GM21786 (cell line): Measurements from ENCODE around the gene BTBD10.

Experiments used
- ATAC-seq: cut with Tn5 transposase; IDR thresholded peaks from one replicate; pipeline ENCODE4 v1.9.1; 2021; ENCODE audit not compliant: unreplicated experiment

The BTBD10 gene

DNA sequence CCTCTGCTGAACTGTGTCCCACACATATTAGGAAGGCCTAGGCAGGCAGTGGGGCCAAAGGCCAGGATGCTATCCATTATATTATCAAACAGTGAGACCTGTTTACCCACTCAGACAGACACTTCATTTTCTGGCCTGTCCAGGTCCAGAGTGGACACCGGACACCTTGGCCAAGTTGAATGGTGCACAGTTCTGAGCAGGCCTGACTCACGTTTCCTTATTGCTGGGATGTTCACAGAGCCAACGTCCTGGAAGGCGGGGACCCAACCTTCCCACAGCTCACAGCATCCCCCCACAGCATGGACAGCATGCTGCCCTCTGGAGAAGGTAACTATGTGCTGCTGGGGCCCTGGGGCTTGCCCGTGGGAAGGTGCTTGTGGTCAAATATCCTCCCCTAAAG lies 86.6 kb downstream of the BTBD10 start:
- ATAC-seq: no peak

DNA sequence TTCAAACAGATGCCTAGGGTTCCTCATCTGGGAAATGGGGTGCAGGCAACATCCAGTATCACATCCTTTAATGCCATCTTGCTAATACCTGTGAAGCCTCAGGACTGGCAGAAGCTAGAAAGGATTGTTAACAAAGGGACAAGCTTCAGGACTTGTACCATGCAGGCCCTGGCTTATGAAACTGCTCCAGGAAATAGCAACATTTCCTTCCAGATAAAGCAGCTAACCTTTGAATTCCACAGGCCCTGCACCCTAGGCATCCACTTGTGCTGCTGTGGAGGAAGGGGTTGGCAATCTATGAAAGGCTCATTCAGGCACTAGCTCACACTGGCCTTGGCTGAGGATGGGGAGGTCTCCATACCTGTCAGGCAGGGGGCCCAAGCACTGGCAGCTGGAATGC lies 87.2 kb downstream of the BTBD10 start:
- no peak for ATAC-seq

DNA sequence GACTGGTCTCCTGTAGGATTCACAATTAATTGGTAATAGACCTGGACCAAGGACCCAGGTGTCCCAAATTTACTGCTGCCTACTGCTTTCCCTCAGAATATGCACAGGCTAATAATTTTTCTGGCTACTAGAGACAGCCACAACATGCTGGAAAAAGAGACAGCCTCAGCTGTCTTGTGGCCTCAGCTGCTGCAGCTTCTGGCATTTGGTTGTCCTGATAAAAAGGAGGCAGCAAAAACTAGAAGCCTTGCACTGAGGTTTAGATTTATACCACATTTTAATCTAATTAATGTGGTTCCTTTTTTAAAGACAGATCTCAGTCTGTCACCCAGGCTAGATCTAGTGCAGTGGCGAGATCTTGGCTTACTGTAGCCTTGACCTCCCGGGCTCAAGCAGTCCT lies 89.8 kb downstream of the BTBD10 start:
- no peak for ATAC-seq

DNA sequence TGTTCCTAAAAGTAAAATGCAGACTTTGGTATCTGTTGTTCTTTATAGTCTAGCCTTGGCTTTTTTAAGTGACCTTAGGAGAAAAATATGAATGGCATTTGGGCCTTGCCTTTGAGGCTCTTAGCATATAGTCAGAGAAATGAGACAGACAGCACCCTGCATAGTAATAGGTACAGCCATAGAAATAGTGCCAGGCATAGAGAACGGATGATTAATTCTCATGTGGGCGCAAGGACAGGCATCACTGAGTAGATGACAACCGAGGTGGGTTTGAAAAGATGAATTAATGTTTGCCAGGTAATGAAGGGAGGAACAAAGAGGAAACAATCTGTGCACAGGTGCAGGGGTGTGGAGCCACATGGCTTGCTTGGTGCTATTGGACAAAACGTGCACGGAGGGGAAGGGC lies 95.0 kb downstream of the BTBD10 start:
- no peak for ATAC-seq

DNA sequence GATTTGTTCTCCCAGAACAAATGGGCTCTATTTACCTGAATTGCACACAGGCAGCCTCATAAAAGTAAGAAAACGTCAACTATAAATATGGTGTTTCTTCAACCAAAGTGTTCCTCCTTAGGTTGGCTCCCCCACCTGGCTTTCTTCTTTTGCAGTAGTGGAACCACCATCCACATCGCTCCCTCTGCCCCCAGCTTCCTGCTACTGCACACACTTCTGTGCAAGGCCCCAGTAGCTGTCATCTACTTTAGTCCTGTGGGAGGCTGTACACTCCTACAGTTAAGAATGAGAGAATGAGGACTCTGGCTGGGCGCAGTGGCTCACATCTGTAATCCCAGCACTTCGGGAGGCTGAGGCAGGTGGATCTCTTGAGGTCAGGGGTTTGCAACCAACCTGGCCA lies 95.9 kb downstream of the BTBD10 start:
- no peak for ATAC-seq

DNA sequence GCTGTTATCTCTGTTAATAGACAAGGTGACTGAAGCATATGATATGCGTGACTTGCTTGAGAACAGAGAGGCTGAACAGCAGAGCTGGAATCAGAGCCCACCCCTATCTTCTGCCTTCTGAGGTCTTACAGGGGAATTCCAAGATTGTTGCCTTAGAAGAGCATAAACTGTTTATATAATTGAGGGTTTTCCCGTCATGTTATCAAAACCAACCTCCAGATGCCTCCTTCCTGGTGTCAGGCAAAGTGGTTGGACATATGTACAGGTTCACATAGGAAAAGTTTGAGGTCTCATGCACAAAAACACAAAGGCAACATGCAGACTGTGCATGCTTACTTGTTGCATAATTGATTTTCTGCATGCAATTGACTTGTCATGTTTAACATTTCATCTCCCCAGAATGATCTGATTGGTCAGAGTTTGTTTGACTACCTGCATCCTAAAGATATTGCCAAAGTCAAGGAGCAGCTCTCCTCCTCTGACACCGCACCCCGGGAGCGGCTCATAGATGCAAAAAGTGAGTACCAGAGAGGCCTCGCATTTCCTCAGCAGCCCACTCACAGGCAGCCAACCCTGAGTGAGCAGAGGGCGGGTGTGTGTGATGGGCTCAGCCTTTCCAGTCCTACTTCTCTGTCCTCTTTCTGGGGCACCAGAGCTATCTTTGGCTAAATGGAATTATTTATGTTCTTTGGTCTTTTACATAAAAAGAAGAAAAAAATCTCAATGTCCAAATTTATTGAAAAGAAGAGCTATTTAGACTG lies 96.6 kb downstream of the BTBD10 start:
- no peak for ATAC-seq

DNA sequence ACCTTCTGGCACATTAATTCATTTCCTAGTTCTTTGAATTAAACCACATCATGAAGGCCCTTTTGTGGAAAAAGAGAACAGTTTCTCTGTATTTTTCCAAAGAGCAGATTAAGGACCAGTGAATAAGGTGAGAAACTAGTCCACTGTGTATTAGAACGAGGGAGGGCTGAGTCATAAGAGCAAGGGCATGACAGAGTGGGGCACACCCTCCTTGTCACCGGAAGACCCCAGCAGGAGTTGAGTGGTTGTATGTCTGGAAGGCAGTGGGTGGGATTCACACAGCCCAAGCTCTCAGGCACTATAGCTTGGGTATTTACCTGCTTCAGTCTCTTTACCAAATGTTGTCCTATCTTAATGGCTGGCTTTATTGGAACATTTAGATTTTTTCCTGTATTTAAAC lies 98.6 kb downstream of the BTBD10 start:
- ATAC-seq: no peak

DNA sequence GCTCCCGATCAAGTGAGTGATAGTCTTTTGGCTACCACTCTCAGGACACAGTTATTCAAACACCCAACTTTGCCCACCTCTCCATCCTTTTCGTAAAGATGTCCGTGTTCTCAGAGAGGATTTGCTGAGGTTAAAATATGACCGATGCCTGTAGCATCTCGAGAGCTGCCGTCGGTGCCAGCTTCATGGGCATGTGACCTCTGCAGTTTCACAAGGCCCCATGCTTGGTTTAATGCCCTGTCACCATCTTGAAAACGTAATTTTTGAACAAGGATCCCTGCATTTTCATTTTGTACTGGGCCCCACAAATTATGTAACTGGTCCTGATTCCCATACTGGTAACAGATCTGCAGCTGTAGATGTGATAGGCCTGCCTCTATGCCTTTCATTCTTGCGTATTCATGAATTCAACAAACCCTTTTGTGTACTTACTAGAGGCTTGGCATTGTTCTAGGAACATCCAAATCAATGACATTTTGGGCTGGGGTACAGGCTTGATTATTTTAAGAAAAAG lies 100.4 kb downstream of the BTBD10 start:
- no peak for ATAC-seq

DNA sequence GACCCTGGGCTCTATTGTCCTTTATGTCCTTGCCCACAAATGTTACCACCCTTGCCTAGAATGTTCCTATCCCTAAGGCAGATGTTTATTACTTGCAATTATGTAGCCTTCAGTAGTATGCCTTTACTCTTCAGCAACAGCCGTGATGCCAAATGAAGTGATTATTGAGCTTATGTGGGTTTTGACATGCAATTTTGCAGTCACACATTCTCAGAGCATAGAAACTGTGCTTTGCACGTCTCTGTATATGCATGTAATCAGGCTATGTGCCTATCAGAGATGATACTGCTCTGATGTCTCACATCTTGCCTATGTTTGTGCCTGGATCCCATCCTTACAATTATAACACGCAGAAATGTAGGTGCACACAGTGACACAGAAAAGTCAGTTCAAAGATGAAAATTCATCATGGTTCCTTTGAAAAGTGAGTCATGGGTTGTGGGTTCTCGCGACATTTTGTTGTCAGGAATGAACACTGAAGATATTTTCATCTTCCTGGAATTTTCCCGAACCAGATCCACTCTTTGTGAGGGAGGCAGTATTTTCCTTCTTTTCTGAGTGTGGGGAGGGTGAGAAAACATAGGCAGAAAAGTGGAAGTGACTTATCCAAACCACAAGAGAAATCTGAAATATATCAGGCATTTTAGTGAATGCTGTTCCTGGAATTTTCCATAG lies 104.3 kb downstream of the BTBD10 start:
- no peak for ATAC-seq

DNA sequence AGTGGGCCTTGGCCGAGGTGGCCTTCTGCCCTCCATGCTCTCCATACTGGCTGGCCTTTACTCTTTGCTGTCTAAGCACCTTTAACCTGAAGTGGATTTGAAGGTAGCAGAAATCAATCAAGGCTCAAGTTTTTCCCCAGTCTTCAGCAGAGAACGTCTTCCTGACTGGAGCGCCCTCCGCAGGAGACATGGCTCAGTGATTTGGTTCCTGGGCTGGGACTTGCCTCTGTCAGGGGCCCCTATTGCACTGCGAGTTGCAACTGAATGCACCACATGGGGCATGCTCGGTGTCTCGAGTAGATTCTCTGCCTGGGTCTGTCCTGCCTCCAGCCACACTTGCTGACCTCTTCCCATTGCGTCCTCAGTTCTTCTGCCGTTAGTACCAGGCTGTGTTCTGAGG lies 105.8 kb downstream of the BTBD10 start:
- ATAC-seq: no peak

DNA sequence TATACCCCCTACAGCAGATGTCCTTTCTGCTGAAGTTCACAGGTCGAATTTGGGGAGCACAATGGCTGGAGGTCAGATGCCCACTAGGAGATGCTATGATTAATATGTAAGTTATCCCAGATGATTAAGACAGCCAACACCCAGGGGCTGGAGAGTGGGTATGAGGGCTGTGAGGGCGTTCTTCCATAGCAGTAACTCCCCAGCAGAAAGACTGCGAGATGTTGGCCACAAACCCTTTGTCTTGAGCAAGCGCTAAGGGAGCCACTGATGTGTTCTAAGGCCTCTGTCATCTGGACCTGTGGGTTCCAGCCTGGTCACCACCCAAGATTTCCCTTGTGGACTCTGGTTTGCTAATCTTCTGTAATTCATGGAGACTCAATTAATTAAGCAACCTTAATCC lies 107.8 kb downstream of the BTBD10 start:
- no peak for ATAC-seq

DNA sequence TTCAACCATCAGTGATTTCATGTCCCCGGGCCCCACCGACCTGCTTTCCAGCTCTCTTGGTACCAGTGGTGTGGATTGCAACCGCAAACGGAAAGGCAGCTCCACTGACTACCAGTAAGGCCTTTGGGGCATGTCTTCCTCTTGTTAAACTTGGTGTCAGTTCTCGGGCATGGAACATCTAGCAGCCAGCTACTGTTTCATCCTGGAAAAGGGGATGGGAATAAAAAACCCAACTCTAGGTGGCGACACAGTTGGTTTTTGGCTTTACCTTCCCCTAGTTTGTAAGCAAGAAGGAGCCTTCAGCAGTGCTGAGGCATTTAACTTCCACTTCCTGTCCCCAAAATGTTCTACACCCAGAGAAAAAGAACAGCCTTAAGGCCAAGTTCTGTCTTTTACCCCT lies 108.7 kb downstream of the BTBD10 start:
- no peak for ATAC-seq

DNA sequence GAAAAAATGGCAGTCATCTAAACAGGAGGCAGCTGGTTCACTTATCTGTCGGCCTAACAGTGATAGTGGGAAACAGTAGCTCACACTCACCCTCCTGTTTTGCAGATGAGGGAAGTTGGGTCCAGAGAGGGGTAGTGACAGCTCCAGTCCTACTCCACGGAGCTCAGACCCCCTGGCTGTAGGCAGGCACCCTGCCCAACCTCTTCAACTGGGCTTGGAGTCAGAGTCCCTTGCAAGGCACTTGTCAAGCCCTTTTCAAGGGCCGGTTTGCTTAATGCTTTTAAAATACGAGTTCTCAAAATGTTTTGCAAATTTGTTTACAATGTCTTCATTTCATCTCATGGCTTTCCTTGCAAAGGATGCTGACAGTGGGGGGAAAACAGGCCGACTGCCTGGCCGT lies 110.3 kb downstream of the BTBD10 start:
- no peak for ATAC-seq

DNA sequence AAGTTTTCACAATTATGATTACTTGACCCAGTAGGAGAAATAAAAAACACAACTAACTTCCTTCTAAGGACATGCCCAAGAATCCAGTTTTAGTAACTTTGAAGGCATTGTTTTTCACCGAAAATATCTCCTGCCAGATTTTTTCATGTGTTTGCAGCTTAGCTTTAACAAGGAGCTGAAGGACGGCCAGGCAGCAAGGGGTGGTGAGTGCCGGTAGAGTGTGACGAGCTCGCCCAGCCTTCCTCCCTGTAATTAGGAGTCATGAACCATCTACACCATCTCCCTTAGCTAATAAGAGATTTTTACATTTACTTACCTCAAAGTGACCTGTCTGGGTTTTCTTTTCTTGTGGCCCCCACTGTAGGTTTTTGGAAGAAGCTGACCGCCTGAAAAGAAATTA lies 113.4 kb downstream of the BTBD10 start:
- ATAC-seq: no peak

DNA sequence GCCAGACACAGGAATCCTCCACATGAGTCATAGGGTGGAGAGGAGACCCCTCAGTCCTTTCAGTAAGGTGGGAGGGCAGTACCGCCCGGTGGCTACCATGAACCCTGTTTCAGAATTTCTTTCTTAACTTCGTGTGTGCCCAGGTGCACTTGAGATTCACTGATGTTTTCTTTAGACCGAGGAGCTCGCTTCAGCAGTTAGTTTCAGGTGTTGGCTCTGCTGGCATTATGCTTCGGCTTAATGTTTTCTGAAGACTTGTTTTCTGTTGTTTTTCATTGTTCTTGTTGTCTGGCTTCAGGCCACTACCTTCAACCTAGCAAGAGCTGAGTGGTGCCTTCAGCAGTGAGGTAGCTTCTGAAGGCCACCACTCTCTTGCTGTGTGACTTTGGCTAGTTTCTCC lies 114.0 kb downstream of the BTBD10 start:
- no peak for ATAC-seq

DNA sequence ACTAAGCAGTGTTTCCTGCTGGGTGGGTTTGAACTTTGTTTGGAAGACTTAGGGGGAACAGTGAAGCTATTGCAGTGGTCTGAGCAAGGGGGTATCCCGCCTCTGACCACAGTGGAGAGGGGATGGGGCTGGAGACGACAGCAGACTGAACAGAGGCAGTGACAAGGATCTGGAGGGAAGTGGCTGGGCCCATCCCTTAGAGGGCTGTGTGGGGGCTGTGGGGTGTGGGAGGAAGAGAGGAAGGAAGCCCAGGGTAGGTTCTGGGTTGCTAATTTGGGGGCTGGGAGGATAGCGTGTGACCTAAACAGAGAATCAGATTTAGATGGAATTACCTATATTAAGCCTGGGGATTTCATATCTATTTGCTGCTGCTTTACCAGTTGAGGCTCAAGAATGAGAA lies 114.7 kb downstream of the BTBD10 start:
- no peak for ATAC-seq

DNA sequence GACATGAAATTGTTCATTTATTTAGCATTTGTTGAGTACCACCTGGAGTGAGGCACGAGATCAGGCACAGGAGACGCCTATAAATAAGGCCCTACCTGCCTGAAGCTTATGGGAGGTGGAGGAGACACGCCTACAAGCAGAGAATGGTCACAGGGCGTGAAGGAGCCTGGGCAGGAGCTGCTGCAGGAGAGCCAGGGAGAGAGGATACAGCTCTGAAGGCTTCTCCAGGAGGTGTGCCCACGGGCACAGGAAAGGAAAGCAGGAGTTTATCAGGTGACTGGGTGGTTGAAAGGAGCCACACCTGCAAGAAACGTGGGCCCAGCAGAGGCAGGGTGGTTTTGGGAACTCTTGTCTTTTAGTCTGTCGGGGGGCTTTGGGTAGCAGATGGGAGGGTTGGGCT lies 115.1 kb downstream of the BTBD10 start:
- no peak for ATAC-seq

DNA sequence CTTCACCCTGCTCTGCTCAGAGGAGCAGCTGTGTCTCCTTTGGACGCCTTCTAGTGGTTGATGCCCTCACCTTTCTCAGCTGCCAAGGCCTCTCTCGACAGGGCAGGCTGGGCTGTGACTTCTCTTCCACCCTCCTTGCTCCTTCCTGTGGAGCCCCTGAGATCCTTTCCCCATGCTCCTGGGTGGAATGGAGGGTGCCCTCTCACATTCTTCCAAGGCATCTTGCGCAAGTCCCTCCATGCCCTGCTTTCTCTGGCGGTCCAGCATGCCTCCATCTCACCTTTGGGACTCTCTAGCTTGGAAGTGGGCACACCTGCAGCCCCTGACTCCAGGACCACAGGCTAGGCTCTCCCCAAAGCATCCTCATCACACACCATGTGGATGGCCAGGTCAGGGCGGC lies 116.6 kb downstream of the BTBD10 start:
- no peak for ATAC-seq

DNA sequence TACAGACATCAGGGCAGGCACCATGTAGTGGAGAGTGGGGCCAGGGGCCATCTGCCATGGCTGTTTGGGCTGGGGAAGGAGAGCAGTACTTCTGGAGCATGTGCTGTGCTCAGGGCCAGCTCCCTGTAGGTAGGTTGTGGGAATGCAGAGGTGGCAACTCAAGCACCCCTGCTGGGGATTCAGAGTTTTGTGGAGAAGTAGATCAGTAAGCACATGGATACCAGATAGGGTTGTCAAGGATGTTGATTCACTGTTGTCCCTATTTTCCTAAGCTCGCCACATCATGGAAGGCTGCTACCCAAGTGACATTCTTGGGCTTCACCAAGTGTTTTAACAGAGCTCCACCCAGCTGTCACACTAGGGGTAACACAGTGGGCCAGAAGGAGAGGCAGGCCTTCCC lies 118.2 kb downstream of the BTBD10 start:
- ATAC-seq: no peak

DNA sequence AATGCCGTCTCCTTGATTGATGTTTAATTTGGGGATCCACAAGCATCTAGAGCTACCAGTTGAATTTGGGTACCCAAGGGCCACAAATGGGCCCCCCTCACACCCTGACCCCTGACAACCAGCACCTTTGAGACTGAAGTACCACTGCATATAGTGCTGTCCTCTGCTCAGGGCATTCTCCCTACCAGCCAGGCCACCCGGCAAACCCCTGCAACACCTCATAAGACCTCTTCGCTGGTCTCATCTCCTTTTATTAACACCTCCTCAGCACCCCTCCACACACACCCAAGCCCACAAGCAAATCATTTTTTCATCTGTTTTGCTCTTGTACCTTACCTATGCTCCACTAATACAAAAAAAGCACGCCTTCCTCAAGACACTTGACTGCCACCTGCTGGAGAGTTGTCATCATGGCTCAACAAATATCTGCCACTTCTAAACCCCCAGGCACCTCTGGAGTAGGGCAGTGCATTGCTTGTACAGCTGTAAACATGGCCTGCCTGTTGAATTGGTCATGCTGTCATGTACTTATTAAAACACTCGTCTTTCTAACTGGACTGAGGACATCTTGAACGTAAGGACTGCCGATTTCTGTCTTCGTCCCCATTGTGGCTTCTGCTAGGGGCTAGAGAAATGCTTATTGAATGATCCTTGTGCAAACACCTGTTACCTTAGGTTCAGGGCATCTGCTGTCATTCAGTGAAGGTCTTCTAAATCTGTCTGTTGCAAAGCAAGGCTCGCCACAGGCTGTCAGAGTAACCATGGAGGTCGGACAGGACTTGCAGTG lies 118.9 kb downstream of the BTBD10 start:
- ATAC-seq: peak; percentile 40

DNA sequence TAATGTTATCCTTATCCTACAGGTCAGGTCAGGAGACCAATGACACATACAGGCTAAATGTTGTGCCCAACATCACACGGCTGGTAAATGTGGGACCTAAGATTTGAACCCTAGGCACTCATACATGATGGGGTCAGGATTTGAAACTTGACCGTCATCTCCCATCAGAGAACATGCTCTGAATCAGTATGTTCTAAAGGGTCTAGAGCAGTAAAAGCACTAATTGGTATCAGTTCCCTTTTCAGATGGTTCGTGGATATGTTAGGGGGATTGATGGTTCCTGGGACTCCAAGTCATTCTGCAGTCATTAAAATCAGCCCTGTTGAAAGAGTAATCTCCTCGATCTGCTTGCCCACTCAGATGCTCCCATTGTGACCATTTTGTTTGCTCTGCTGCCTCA lies 120.0 kb downstream of the BTBD10 start:
- ATAC-seq: peak; percentile 66

DNA sequence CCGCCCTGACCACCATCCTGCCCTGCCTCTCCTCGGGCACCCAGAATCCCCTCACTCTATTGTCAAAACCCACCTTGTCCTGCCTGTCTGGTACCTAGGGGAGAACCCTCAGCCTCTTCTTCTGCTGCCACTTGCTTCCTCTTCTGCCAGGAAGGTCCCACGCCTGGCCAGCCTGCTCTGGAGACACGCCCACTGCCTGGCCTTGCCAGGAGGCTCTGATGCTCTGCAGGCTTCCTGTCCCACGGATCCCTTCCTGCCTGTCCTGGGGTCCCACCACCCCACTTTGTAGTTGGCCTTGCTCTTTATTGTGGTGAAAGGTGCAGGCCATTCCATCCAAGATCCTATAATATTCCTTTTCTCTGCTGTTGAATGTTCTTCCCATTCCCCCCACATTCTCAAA lies 122.0 kb downstream of the BTBD10 start:
- ATAC-seq: no peak
